ENCODE results near the gene CPLANE1.
"Not testable (repeated sequence)": the region's sequence is repeated elsewhere in the genome, so short reads cannot be mapped to it uniquely, and the experiment has no call there.

Gene CPLANE1

DNA sequence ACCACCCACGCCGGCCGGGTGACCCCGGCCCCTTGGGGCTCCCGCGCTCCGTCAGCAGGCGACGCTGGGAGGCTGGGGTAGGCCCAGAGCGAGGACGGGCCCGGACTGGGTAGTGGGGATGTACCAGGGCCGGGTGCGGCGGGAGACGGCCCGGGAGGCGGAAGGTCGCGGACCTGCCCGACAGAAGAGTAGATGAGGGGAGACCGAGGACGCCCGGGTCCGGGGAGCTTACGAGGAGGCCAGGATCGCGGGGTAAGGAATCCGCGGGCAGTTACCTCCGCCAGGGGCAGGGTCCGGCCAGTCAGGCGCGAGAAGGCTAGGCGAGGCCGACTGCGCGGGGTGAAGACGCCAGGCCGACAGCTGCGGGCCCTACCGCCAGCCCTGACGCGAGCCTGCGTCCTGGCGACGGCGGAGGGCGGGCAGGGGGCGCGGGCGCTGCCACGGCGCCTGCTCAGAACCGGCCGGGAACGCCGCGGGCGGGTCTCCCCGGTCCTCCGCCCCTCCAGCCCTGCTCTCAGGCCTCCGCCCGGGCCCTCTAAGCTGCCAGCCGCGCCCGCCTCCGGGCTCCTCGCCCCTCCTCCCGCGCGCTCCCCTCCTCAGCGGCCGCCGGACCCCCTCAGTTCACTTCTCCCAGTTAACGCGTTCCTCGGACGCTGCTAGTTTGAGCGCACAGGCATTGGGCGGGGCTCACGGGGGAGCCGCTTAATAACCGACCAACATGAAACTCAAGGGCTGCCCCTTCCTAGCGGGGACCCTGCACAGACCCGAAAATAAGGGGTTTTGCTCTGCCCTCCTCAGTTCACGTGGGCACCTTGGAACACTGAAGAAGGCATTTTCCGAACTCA lies at the start of gene CPLANE1:
CPLANE1 (minus strand) TSS at position 407 of the 845 bp plus-strand sequence. CDS start 1,678 bp downstream, outside the sequence.
- H3K36me3 ChIP-seq (ENCODE audit: control insufficient read depth in 1 of 2, insufficient read depth in 2 of 2, low read length in 2 of 2), result no peaks in the 10 kb centered on the region
- peak within 1 kb of the TSS; percentile 81 for H3K27ac ChIP-seq (ENCODE audit: low read depth, low read length)
- peak within 1 kb of the TSS; percentile 80 to 81 for H3K4me3 ChIP-seq (ENCODE audit: low read depth in 1 of 2, low read length in 2 of 2)
- H3K9ac ChIP-seq (ENCODE audit: low read depth in 1 of 2, low read length in 2 of 2), result peak within 1 kb of the TSS; percentile 73 to 84
- H3K27me3 ChIP-seq (ENCODE audit: control insufficient read depth in 1 of 2, insufficient read depth in 2 of 2, low read length in 2 of 2), result no peaks in the 10 kb centered on the region
- peaks cover 0 to 3% of the 10 kb centered on the region in 2 donors for H3K4me1 ChIP-seq (ENCODE audit: control insufficient read depth in 1 of 2, insufficient read depth in 2 of 2, low read length in 2 of 2)
- H3K9me3 ChIP-seq (ENCODE audit: control insufficient read depth in 1 of 2, low read length in 2 of 2), result no peaks in the 10 kb centered on the region

DNA sequence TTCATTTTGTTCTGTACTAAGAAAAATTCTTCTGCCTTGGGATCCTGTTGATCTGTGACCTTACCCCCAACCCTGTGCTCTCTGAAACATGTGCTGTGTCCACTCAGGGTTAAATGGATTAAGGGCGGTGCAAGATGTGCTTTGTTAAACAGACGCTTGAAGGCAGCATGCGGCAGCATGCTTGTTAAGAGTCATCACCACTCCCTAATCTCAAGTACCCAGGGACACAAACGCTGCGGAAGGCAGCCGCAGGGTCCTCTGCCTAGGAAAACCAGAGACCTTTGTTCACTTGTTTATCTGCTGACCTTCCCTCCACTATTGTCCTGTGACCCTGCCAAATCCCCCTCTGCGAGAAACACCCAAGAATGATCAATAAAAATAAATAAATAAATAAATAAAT lies 47.1 kb upstream of the CPLANE1 start:
- H3K9me3 ChIP-seq (ENCODE audit: control insufficient read depth in 1 of 2, low read length in 2 of 2); H3K9ac ChIP-seq (ENCODE audit: low read depth in 1 of 2, low read length in 2 of 2); H3K4me3 ChIP-seq (ENCODE audit: low read depth in 1 of 2, low read length in 2 of 2); H3K4me1 ChIP-seq (ENCODE audit: control insufficient read depth in 1 of 2, insufficient read depth in 2 of 2, low read length in 2 of 2); H3K27ac ChIP-seq (ENCODE audit: low read depth, low read length); H3K27me3 ChIP-seq (ENCODE audit: control insufficient read depth in 1 of 2, insufficient read depth in 2 of 2, low read length in 2 of 2): not testable (repeated sequence)
- H3K36me3 ChIP-seq (ENCODE audit: control insufficient read depth in 1 of 2, insufficient read depth in 2 of 2, low read length in 2 of 2), result peaks cover 4 to 62% of the 10 kb centered on the region in 2 donors

GRCh38 chr5:37283214-37283820 lies 34.1 kb upstream of the CPLANE1 start:
- no peak overlapping the region for H3K4me3 ChIP-seq (ENCODE audit: low read depth in 1 of 2, low read length in 2 of 2)
- H3K36me3 ChIP-seq (ENCODE audit: control insufficient read depth in 1 of 2, insufficient read depth in 2 of 2, low read length in 2 of 2), result no peaks in the 10 kb centered on the region
- H3K27ac ChIP-seq (ENCODE audit: low read depth, low read length), result no peak overlapping the region
- H3K9me3 ChIP-seq (ENCODE audit: control insufficient read depth in 1 of 2, low read length in 2 of 2), result peaks cover 11 to 32% of the 10 kb centered on the region in 2 donors
- no peak overlapping the region for H3K9ac ChIP-seq (ENCODE audit: low read depth in 1 of 2, low read length in 2 of 2)
- H3K4me1 ChIP-seq (ENCODE audit: control insufficient read depth in 1 of 2, insufficient read depth in 2 of 2, low read length in 2 of 2), result no peaks in the 10 kb centered on the region
- no peaks in the 10 kb centered on the region for H3K27me3 ChIP-seq (ENCODE audit: control insufficient read depth in 1 of 2, insufficient read depth in 2 of 2, low read length in 2 of 2)

DNA sequence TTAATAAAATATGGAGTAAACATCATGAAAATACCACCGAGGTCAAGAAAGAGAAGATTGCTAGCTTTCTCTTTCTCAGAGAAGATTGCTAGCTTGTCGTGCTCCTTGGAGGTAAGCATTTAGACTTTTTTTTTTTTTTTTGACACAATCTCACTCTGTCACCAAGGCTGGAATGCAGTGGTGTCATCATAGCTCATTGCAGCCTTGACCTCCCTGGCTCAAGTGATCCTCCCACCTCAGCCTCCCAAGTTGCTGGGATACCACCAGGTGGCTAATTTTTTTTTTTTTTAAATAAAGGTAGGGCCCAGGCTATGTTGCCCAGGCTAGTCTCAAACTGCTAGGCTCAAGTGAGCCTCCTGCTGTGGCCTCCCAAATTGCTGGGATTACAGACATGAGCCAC lies 26.3 kb upstream of the CPLANE1 start:
- Histone ChIP-seq H3K9ac (ENCODE audit: low read depth in 1 of 2, low read length in 2 of 2) (no peak overlapping the region), H3K4me3 (ENCODE audit: low read depth in 1 of 2, low read length in 2 of 2) (no peak overlapping the region), H3K4me1 (ENCODE audit: control insufficient read depth in 1 of 2, insufficient read depth in 2 of 2, low read length in 2 of 2) (no peaks in the 10 kb centered on the region), H3K9me3 (ENCODE audit: control insufficient read depth in 1 of 2, low read length in 2 of 2) (peaks cover 4 to 12% of the 10 kb centered on the region in 2 donors), H3K36me3 (ENCODE audit: control insufficient read depth in 1 of 2, insufficient read depth in 2 of 2, low read length in 2 of 2) (no peaks in the 10 kb centered on the region), H3K27ac (ENCODE audit: low read depth, low read length) (no peak overlapping the region), H3K27me3 (ENCODE audit: control insufficient read depth in 1 of 2, insufficient read depth in 2 of 2, low read length in 2 of 2) (no peaks in the 10 kb centered on the region)

GRCh38 chr5:37272511-37272910 lies 23.3 kb upstream of the CPLANE1 start:
- H3K36me3 ChIP-seq (ENCODE audit: control insufficient read depth in 1 of 2, insufficient read depth in 2 of 2, low read length in 2 of 2), result no peaks in the 10 kb centered on the region
- H3K27me3 ChIP-seq (ENCODE audit: control insufficient read depth in 1 of 2, insufficient read depth in 2 of 2, low read length in 2 of 2), result no peaks in the 10 kb centered on the region
- no peak overlapping the region for H3K27ac ChIP-seq (ENCODE audit: low read depth, low read length)

DNA sequence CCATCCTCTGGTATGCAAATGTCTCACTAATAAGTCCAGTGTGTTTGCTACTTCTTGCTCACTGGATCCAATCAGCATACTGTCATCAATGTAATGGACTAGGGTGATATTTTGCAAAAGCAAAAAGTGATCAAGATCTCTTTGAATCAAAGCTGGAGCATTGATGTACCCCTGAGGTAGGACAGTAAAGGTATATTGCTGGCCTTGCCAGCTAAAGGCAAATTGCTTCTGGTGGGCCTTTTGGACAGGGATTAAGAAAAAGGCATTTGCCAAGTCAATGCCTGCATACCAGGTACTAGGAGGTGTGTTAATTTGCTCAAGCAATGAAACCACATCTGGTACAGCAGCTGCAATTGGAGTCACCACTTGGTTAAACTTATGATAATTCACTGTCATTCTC lies 18.9 kb upstream of the CPLANE1 start:
- not testable (repeated sequence) for H3K36me3 ChIP-seq (ENCODE audit: control insufficient read depth in 1 of 2, insufficient read depth in 2 of 2, low read length in 2 of 2); H3K9ac ChIP-seq (ENCODE audit: low read depth in 1 of 2, low read length in 2 of 2); H3K9me3 ChIP-seq (ENCODE audit: control insufficient read depth in 1 of 2, low read length in 2 of 2)

More at GRCh38 chr5:37272511-37272910, 23.3 kb upstream of the CPLANE1 start:
- Histone ChIP-seq H3K9ac (ENCODE audit: low read depth in 1 of 2, low read length in 2 of 2) (no peak overlapping the region), H3K4me1 (ENCODE audit: control insufficient read depth in 1 of 2, insufficient read depth in 2 of 2, low read length in 2 of 2) (no peaks in the 10 kb centered on the region), H3K4me3 (ENCODE audit: low read depth in 1 of 2, low read length in 2 of 2) (no peak overlapping the region), H3K9me3 (ENCODE audit: control insufficient read depth in 1 of 2, low read length in 2 of 2) (peaks cover 0 to 5% of the 10 kb centered on the region in 2 donors)

GRCh38 chr5:37255774-37256358 lies 6.7 kb upstream of the CPLANE1 start:
- Histone ChIP-seq H3K27me3 (ENCODE audit: control insufficient read depth in 1 of 2, insufficient read depth in 2 of 2, low read length in 2 of 2) (no peaks in the 10 kb centered on the region), H3K36me3 (ENCODE audit: control insufficient read depth in 1 of 2, insufficient read depth in 2 of 2, low read length in 2 of 2) (no peaks in the 10 kb centered on the region), H3K4me1 (ENCODE audit: control insufficient read depth in 1 of 2, insufficient read depth in 2 of 2, low read length in 2 of 2) (no peaks in the 10 kb centered on the region), H3K9me3 (ENCODE audit: control insufficient read depth in 1 of 2, low read length in 2 of 2) (no peaks in the 10 kb centered on the region), H3K4me3 (ENCODE audit: low read depth in 1 of 2, low read length in 2 of 2) (no peak overlapping the region), H3K9ac (ENCODE audit: low read depth in 1 of 2, low read length in 2 of 2) (no peak overlapping the region), H3K27ac (ENCODE audit: low read depth, low read length) (no peak overlapping the region)

More for the DNA sequence above, 18.9 kb upstream of the CPLANE1 start:
- H3K27ac ChIP-seq (ENCODE audit: low read depth, low read length); H3K27me3 ChIP-seq (ENCODE audit: control insufficient read depth in 1 of 2, insufficient read depth in 2 of 2, low read length in 2 of 2); H3K4me3 ChIP-seq (ENCODE audit: low read depth in 1 of 2, low read length in 2 of 2); H3K4me1 ChIP-seq (ENCODE audit: control insufficient read depth in 1 of 2, insufficient read depth in 2 of 2, low read length in 2 of 2): not testable (repeated sequence)

GRCh38 chr5:37254581-37254980 lies 5.4 kb upstream of the CPLANE1 start:
- no peak overlapping the region for H3K9ac ChIP-seq (ENCODE audit: low read depth in 1 of 2, low read length in 2 of 2)
- no peaks in the 10 kb centered on the region for H3K27me3 ChIP-seq (ENCODE audit: control insufficient read depth in 1 of 2, insufficient read depth in 2 of 2, low read length in 2 of 2)
- no peak overlapping the region for H3K4me3 ChIP-seq (ENCODE audit: low read depth in 1 of 2, low read length in 2 of 2)
- H3K9me3 ChIP-seq (ENCODE audit: control insufficient read depth in 1 of 2, low read length in 2 of 2), result no peaks in the 10 kb centered on the region
- H3K27ac ChIP-seq (ENCODE audit: low read depth, low read length), result no peak overlapping the region
- no peaks in the 10 kb centered on the region for H3K36me3 ChIP-seq (ENCODE audit: control insufficient read depth in 1 of 2, insufficient read depth in 2 of 2, low read length in 2 of 2)
- H3K4me1 ChIP-seq (ENCODE audit: control insufficient read depth in 1 of 2, insufficient read depth in 2 of 2, low read length in 2 of 2), result peaks cover 0 to 2% of the 10 kb centered on the region in 2 donors

DNA sequence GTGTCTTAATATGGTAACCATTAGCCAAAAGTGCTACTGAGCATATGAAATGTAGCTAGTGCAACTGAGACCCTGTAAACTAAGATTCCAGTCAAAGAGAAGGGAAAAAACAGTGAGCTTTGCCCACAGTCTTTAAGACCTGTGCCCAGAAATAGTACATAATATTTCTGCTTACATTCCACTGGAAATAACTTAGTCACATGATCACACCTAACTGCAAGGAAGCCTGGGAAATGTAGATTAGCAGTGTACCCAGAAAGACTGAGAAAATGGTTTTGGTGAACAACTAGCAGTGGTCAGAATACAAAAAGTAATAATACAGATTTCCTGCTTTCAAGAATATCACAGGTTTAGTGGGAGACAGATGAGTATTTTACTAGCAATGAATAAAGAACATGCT lies 2.5 kb upstream of the CPLANE1 start:
- Histone ChIP-seq H3K9me3 (ENCODE audit: control insufficient read depth in 1 of 2, low read length in 2 of 2) (no peaks in the 10 kb centered on the region), H3K27me3 (ENCODE audit: control insufficient read depth in 1 of 2, insufficient read depth in 2 of 2, low read length in 2 of 2) (no peaks in the 10 kb centered on the region), H3K36me3 (ENCODE audit: control insufficient read depth in 1 of 2, insufficient read depth in 2 of 2, low read length in 2 of 2) (no peaks in the 10 kb centered on the region), H3K9ac (ENCODE audit: low read depth in 1 of 2, low read length in 2 of 2) (no peak overlapping the region), H3K27ac (ENCODE audit: low read depth, low read length) (no peak overlapping the region), H3K4me1 (ENCODE audit: control insufficient read depth in 1 of 2, insufficient read depth in 2 of 2, low read length in 2 of 2) (peaks cover 0 to 3% of the 10 kb centered on the region in 2 donors), H3K4me3 (ENCODE audit: low read depth in 1 of 2, low read length in 2 of 2) (no peak overlapping the region)

DNA sequence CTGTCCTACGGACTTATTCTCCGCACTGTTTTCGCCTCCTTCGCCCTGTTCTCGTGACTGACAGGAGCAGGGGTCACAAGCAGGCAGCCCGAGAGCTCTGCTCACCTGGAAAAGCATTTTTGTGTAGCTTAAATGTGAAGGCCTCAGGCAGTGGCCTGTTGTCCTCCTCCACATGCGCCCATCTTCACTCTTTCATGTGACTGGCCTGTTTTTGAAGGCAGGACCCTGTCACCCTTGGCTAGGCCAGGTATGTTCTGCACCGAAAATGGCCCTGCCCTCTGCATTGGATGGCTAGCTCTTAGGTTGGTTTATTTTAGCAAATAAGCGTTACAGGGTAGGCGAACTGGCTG lies 614 bp upstream of the CPLANE1 start:
- H3K4me3 ChIP-seq (ENCODE audit: low read depth in 1 of 2, low read length in 2 of 2), result peak overlapping the region; percentile 80 to 81
- H3K9ac ChIP-seq (ENCODE audit: low read depth in 1 of 2, low read length in 2 of 2), result peak overlapping the region; percentile 73 to 84
- H3K27ac ChIP-seq (ENCODE audit: low read depth, low read length), result peak overlapping the region; percentile 81

More for the DNA sequence above, 614 bp upstream of the CPLANE1 start:
- peaks cover 0 to 3% of the 10 kb centered on the region in 2 donors for H3K4me1 ChIP-seq (ENCODE audit: control insufficient read depth in 1 of 2, insufficient read depth in 2 of 2, low read length in 2 of 2)
- no peaks in the 10 kb centered on the region for H3K27me3 ChIP-seq (ENCODE audit: control insufficient read depth in 1 of 2, insufficient read depth in 2 of 2, low read length in 2 of 2)
- no peaks in the 10 kb centered on the region for H3K36me3 ChIP-seq (ENCODE audit: control insufficient read depth in 1 of 2, insufficient read depth in 2 of 2, low read length in 2 of 2)
- H3K9me3 ChIP-seq (ENCODE audit: control insufficient read depth in 1 of 2, low read length in 2 of 2), result no peaks in the 10 kb centered on the region
